Natural killer cell treated with Interleukin-12 subunit alpha and Interleukin-12 subunit beta and Interleukin-15 and Interleukin-18, amount 100 ng/mL, for 72 hours (primary cell): ENCODE measurements around the gene AP2B1. TPM values are rescaled to one million over a fixed set of nuclear protein-coding genes. Genes with fewer than 3 reads are reported as not detected.
"Not testable (repeated sequence)": the region's sequence is repeated elsewhere in the genome, so short reads cannot be mapped to it uniquely, and the experiment has no call there.

Experiments used
- ATAC-seq, 2 donors: fragments of 150-1000 bp; cut with Tn5 transposase in 1 of 2; sonication (Bioruptor Pico), chemical (Tn5 transposase) in 1 of 2; 2 replicates each; pipeline ENCODE4 v1.10.0; 2021
- DNase-seq: peaks from one replicate; pipeline ENCODE4 v3.0.0; 2022; ENCODE audit warnings: low spot score
- H3K27ac Mint-ChIP-seq, 2 donors: 1 replicate in 1 of 2; 2 replicates in 1 of 2; pipeline ENCODE4 v1.8.0; 2022; ENCODE audit warnings: mixed read lengths in 2 of 2, mild to moderate bottlenecking in 1 of 2, moderate library complexity in 1 of 2
- H3K27me3 Mint-ChIP-seq, 2 donors: 1 replicate in 1 of 2; 2 replicates in 1 of 2; pipeline ENCODE4 v1.8.0; 2022; ENCODE audit warnings: mixed read lengths in 2 of 2
- H3K36me3 Mint-ChIP-seq: one replicate; pipeline ENCODE4 v1.8.0; 2022; ENCODE audit warnings: mixed read lengths
- H3K4me1 Mint-ChIP-seq, 2 donors: 1 replicate in 1 of 2; 2 replicates in 1 of 2; pipeline ENCODE4 v1.8.0; 2022; ENCODE audit warnings: low read depth in 2 of 2, mixed read lengths in 2 of 2, mild to moderate bottlenecking in 1 of 2
- H3K4me3 Mint-ChIP-seq: one replicate; pipeline ENCODE4 v1.8.0; 2022; ENCODE audit warnings: mixed read lengths
- H3K9me3 Mint-ChIP-seq: 2 replicates; pipeline ENCODE4 v1.8.0; 2022; ENCODE audit warnings: mixed read lengths
- total RNA-seq, 2 donors: library from RNA; stranded (reverse); gene quantifications; one replicate each; pipeline ENCODE4 v1.2.3, GENCODE V29; 2022

The AP2B1 gene
- total RNA-seq, 2 donors from 2014 or later: 158 to 171 TPM

- Mint-ChIP-seq H3K4me1 (peaks cover 0 to 8% of the 10 kb centered on the region in 2 donors), H3K36me3 (peaks cover 16% of the 10 kb centered on the region), H3K4me3 (no peak overlapping the region), H3K27ac (no peak overlapping the region), H3K9me3 (no peaks in the 10 kb centered on the region), H3K27me3 (no peaks in the 10 kb centered on the region)
- ATAC-seq (no peak), DNase-seq (no peak)
Measured at GRCh38 chr17:35668802-35669201, 81.7 kb downstream of the AP2B1 start.

- no peaks in the 10 kb centered on the region for H3K9me3 Mint-ChIP-seq
- no peaks in the 10 kb centered on the region for H3K27me3 Mint-ChIP-seq
- peaks cover 5 to 18% of the 10 kb centered on the region in 2 donors for H3K4me1 Mint-ChIP-seq
- H3K27ac Mint-ChIP-seq: no peak overlapping the region
- ATAC-seq (no peak), DNase-seq (no peak)
- H3K4me3 Mint-ChIP-seq: no peak overlapping the region
- peaks cover 35% of the 10 kb centered on the region for H3K36me3 Mint-ChIP-seq
Measured at GRCh38 chr17:35674552-35674951, 87.4 kb downstream of the AP2B1 start.

- no peaks in the 10 kb centered on the region for H3K9me3 Mint-ChIP-seq
- no peak overlapping the region for H3K4me3 Mint-ChIP-seq
- H3K4me1 Mint-ChIP-seq: peaks cover 3 to 18% of the 10 kb centered on the region in 2 donors
- DNase-seq (no peak), ATAC-seq (no peak)
- H3K27ac Mint-ChIP-seq: no peak overlapping the region
- no peaks in the 10 kb centered on the region for H3K27me3 Mint-ChIP-seq
- peaks cover 28% of the 10 kb centered on the region for H3K36me3 Mint-ChIP-seq
Measured at GRCh38 chr17:35676441-35676840, 89.3 kb downstream of the AP2B1 start.

GRCh38 chr17:35679007-35679682 is 92.0 kb downstream of the AP2B1 start:
- H3K27ac Mint-ChIP-seq: peak overlapping the region in 1 of 2 donors; percentile 6
- DNase-seq (no peak), ATAC-seq (no peak)
- H3K9me3 Mint-ChIP-seq: no peaks in the 10 kb centered on the region
- peaks cover 0 to 18% of the 10 kb centered on the region in 2 donors for H3K4me1 Mint-ChIP-seq
- no peaks in the 10 kb centered on the region for H3K27me3 Mint-ChIP-seq
- no peak overlapping the region for H3K4me3 Mint-ChIP-seq
- H3K36me3 Mint-ChIP-seq: peaks cover 19% of the 10 kb centered on the region

- H3K27me3 Mint-ChIP-seq: no peaks in the 10 kb centered on the region
- H3K4me3 Mint-ChIP-seq: no peak overlapping the region
- no peak overlapping the region for H3K27ac Mint-ChIP-seq
- DNase-seq (no peak), ATAC-seq (no peak)
- H3K36me3 Mint-ChIP-seq: peaks cover 10% of the 10 kb centered on the region
- no peaks in the 10 kb centered on the region for H3K9me3 Mint-ChIP-seq
- H3K4me1 Mint-ChIP-seq: peaks cover 0 to 10% of the 10 kb centered on the region in 2 donors
Measured at GRCh38 chr17:35683591-35683990, 96.5 kb downstream of the AP2B1 start.

GRCh38 chr17:35684055-35684802 is 97.1 kb downstream of the AP2B1 start:
- DNase-seq (no peak), ATAC-seq (no peak)
- no peak overlapping the region for H3K4me3 Mint-ChIP-seq
- no peak overlapping the region for H3K27ac Mint-ChIP-seq
- H3K27me3 Mint-ChIP-seq: no peaks in the 10 kb centered on the region
- peaks cover 0 to 3% of the 10 kb centered on the region in 2 donors for H3K4me1 Mint-ChIP-seq
- H3K36me3 Mint-ChIP-seq: peaks cover 8% of the 10 kb centered on the region
- no peaks in the 10 kb centered on the region for H3K9me3 Mint-ChIP-seq

GRCh38 chr17:35692512-35693210 is 105.5 kb downstream of the AP2B1 start:
- Mint-ChIP-seq H3K4me1 (peaks cover 3 to 5% of the 10 kb centered on the region in 2 donors), H3K9me3 (no peaks in the 10 kb centered on the region), H3K27ac (no peak overlapping the region), H3K36me3 (peaks cover 24% of the 10 kb centered on the region), H3K4me3 (no peak overlapping the region), H3K27me3 (no peaks in the 10 kb centered on the region)
- ATAC-seq (no peak), DNase-seq (no peak)

GRCh38 chr17:35693662-35694061 is 106.5 kb downstream of the AP2B1 start:
- H3K36me3 Mint-ChIP-seq: peaks cover 17% of the 10 kb centered on the region
- H3K4me3 Mint-ChIP-seq: no peak overlapping the region

GRCh38 chr17:35694906-35695305 is 107.8 kb downstream of the AP2B1 start:
- H3K27ac Mint-ChIP-seq: no peak overlapping the region
- peaks cover 11% of the 10 kb centered on the region for H3K36me3 Mint-ChIP-seq
- H3K27me3 Mint-ChIP-seq: no peaks in the 10 kb centered on the region
- no peak for ATAC-seq
- no peaks in the 10 kb centered on the region for H3K9me3 Mint-ChIP-seq
- no peak for DNase-seq
- H3K4me1 Mint-ChIP-seq: peaks cover 3 to 5% of the 10 kb centered on the region in 2 donors
- H3K4me3 Mint-ChIP-seq: no peak overlapping the region

More at GRCh38 chr17:35693662-35694061, 106.5 kb downstream of the AP2B1 start:
- H3K27me3 Mint-ChIP-seq: no peaks in the 10 kb centered on the region
- H3K4me1 Mint-ChIP-seq: peaks cover 3 to 5% of the 10 kb centered on the region in 2 donors
- ATAC-seq (no peak), DNase-seq (no peak)
- no peaks in the 10 kb centered on the region for H3K9me3 Mint-ChIP-seq
- no peak overlapping the region for H3K27ac Mint-ChIP-seq

GRCh38 chr17:35695613-35696012 is 108.5 kb downstream of the AP2B1 start:
- Mint-ChIP-seq H3K36me3 (peaks cover 7% of the 10 kb centered on the region), H3K27me3 (no peaks in the 10 kb centered on the region), H3K4me1 (peaks cover 3 to 5% of the 10 kb centered on the region in 2 donors), H3K9me3 (no peaks in the 10 kb centered on the region), H3K27ac (no peak overlapping the region), H3K4me3 (no peak overlapping the region)
- DNase-seq: no peak
- no peak for ATAC-seq

GRCh38 chr17:35698800-35699199 is 111.7 kb downstream of the AP2B1 start:
- no peak overlapping the region for H3K4me3 Mint-ChIP-seq
- DNase-seq (no peak), ATAC-seq (no peak)
- no peaks in the 10 kb centered on the region for H3K27me3 Mint-ChIP-seq
- H3K36me3 Mint-ChIP-seq: peaks cover 17% of the 10 kb centered on the region
- H3K27ac Mint-ChIP-seq: no peak overlapping the region
- peaks cover 5 to 6% of the 10 kb centered on the region in 2 donors for H3K4me1 Mint-ChIP-seq
- H3K9me3 Mint-ChIP-seq: no peaks in the 10 kb centered on the region

- no peaks in the 10 kb centered on the region for H3K27me3 Mint-ChIP-seq
- H3K27ac Mint-ChIP-seq: no peak overlapping the region
- H3K9me3 Mint-ChIP-seq: no peaks in the 10 kb centered on the region
- no peak for ATAC-seq
- peaks cover 17% of the 10 kb centered on the region for H3K36me3 Mint-ChIP-seq
- no peak for DNase-seq
- peaks cover 12 to 13% of the 10 kb centered on the region in 2 donors for H3K4me1 Mint-ChIP-seq
- H3K4me3 Mint-ChIP-seq: no peak overlapping the region
Measured at GRCh38 chr17:35700150-35700549, 113.0 kb downstream of the AP2B1 start.

GRCh38 chr17:35701491-35701890 is 114.4 kb downstream of the AP2B1 start:
- Mint-ChIP-seq H3K4me3 (no peak overlapping the region), H3K9me3 (no peaks in the 10 kb centered on the region), H3K36me3 (peaks cover 10% of the 10 kb centered on the region), H3K4me1 (peaks cover 7 to 10% of the 10 kb centered on the region in 2 donors), H3K27me3 (no peaks in the 10 kb centered on the region), H3K27ac (no peak overlapping the region)
- DNase-seq: no peak
- no peak for ATAC-seq

- H3K27me3 Mint-ChIP-seq, DNase-seq, ATAC-seq, H3K27ac Mint-ChIP-seq, H3K4me3 Mint-ChIP-seq, H3K9me3 Mint-ChIP-seq, H3K36me3 Mint-ChIP-seq: not testable (repeated sequence)
- peaks cover 7 to 14% of the 10 kb centered on the region in 2 donors for H3K4me1 Mint-ChIP-seq
Measured at GRCh38 chr17:35703308-35703707, 116.2 kb downstream of the AP2B1 start.
